IMR-90 (cell line): ENCODE results near the gene KBTBD13. TPM values are rescaled to one million over a fixed set of nuclear protein-coding genes. Genes with fewer than 3 reads are reported as not detected.

Experiments
- ATAC-seq: fragments of 200-7000 bp; cut with Tn5 transposase; 2 replicates; pipeline ENCODE4 v1.9.1; 2020; ENCODE audit warnings: low read depth, mild to moderate bottlenecking, moderate library complexity
- BruUV-seq: library from RNA; stranded (reverse); fragments of 400-500 nt; replicated peaks from 2 replicates; lab custom pipeline; 2021; lab: Mats Ljungman, UMichigan
- CTCF ChIA-PET: fragments of 300-600 bp; formaldehyde crosslinking; extraction: SDS; loops from one replicate; lab custom pipeline; 2021; ENCODE audit warnings: antibody characterized with exemption; lab: Yijun Ruan, JAX
- POLR2A ChIA-PET: fragments of 300-600 bp; sonication (Branson Sonifier 250); formaldehyde crosslinking; loops from one replicate; lab custom pipeline; 2022; ENCODE audit warnings: antibody characterized with exemption; ENCODE audit not compliant: unreplicated experiment; lab: Charles Lee
- DNase-seq: peaks from one replicate; pipeline ENCODE4 v3.0.0; 2013
- H2AFZ ChIP-seq: replicated peaks from 2 replicates; pipeline ENCODE3; 2013; ENCODE audit warnings: low read length, mild to moderate bottlenecking; ENCODE audit not compliant: poor library complexity
- H2AK5ac ChIP-seq: 2 replicates; pipeline ENCODE4 v1.6.1; 2013; ENCODE audit warnings: low read depth, low read length, inconsistent platforms
- H2AK9ac ChIP-seq: replicated peaks from 2 replicates; pipeline ENCODE3; 2013; ENCODE audit warnings: mild to moderate bottlenecking, low read depth, low read length, moderate library complexity; ENCODE audit not compliant: poor library complexity
- H2BK120ac ChIP-seq: 2 replicates; pipeline ENCODE4 v1.6.1; 2013; ENCODE audit warnings: low read depth, low read length, inconsistent platforms
- H2BK15ac ChIP-seq: 3 replicates; pipeline ENCODE4 v1.6.1; 2013; ENCODE audit warnings: low read depth, low read length, inconsistent platforms
- H2BK20ac ChIP-seq: 2 replicates; pipeline ENCODE4 v1.6.1; 2013; ENCODE audit warnings: low read depth, mild to moderate bottlenecking, inconsistent platforms, low read length, moderate library complexity
- H2BK5ac ChIP-seq: 2 replicates; pipeline ENCODE4 v1.6.1; 2013; ENCODE audit warnings: mild to moderate bottlenecking, low read depth, low read length, inconsistent platforms; ENCODE audit not compliant: poor library complexity, severe bottlenecking
- H3K14ac ChIP-seq: replicated peaks from 2 replicates; pipeline ENCODE4 v1.6.1; 2013; ENCODE audit warnings: low read depth, low read length, inconsistent platforms
- H3K18ac ChIP-seq: 2 replicates; pipeline ENCODE4 v1.6.1; 2013; ENCODE audit warnings: low read depth, low read length, control low read depth
- H3K23ac ChIP-seq: 2 replicates; pipeline ENCODE4 v1.6.1; 2013; ENCODE audit warnings: low read depth, low read length, inconsistent platforms
- H3K27ac ChIP-seq: 2 replicates; pipeline ENCODE4 v1.5.1; 2013; ENCODE audit warnings: mild to moderate bottlenecking, control low read depth, low read length; ENCODE audit not compliant: insufficient read depth
- H3K27me3 ChIP-seq: 2 replicates; pipeline ENCODE4 v1.6.1; 2013; ENCODE audit warnings: low read length; ENCODE audit not compliant: control insufficient read depth, insufficient read depth
- H3K36me3 ChIP-seq: 2 replicates; pipeline ENCODE4 v1.6.1; 2013; ENCODE audit warnings: low read length, mixed read lengths; ENCODE audit not compliant: control insufficient read depth, insufficient read depth
- H3K4ac ChIP-seq: 2 replicates; pipeline ENCODE4 v1.6.1; 2013; ENCODE audit warnings: low read depth, low read length, inconsistent platforms
- H3K4me1 ChIP-seq: 2 replicates; pipeline ENCODE4 v1.6.1; 2013; ENCODE audit warnings: low read length, mixed read lengths; ENCODE audit not compliant: control insufficient read depth, insufficient read depth
- H3K4me2 ChIP-seq: 2 replicates; pipeline ENCODE4 v1.6.1; 2013; ENCODE audit warnings: low read depth, mild to moderate bottlenecking, control low read depth, low read length, moderate library complexity
- H3K4me3 ChIP-seq: 2 replicates; pipeline ENCODE4 v1.5.1; 2013; ENCODE audit warnings: low read depth, mild to moderate bottlenecking, control low read depth, low read length, moderate library complexity; ENCODE audit not compliant: insufficient read depth
- H3K56ac ChIP-seq: 2 replicates; pipeline ENCODE4 v1.6.1; 2013; ENCODE audit warnings: low read length, inconsistent platforms; ENCODE audit not compliant: insufficient read depth; ENCODE audit errors: extremely low read depth
- H3K79me1 ChIP-seq, 2 experiments: 2 replicates each; pipeline ENCODE4 v1.6.1; 2013; ENCODE audit warnings: low read length in 2 of 2, inconsistent platforms in 1 of 2, low read depth in 1 of 2
- H3K9ac ChIP-seq: 2 replicates; pipeline ENCODE4 v1.6.1; 2013; ENCODE audit warnings: low read depth, low read length, control low read depth
- H3K9me1 ChIP-seq: 2 replicates; pipeline ENCODE4 v1.6.1; 2013; ENCODE audit warnings: low read length, inconsistent platforms; ENCODE audit not compliant: insufficient read depth
- H3K9me3 ChIP-seq: 2 replicates; pipeline ENCODE4 v1.6.1; 2013; ENCODE audit warnings: low read length; ENCODE audit not compliant: control insufficient read depth, insufficient read depth
- H4K20me1 ChIP-seq: 2 replicates; pipeline ENCODE4 v1.6.1; 2013; ENCODE audit warnings: low read length, inconsistent platforms; ENCODE audit not compliant: insufficient read depth
- H4K5ac ChIP-seq: 2 replicates; pipeline ENCODE4 v1.6.1; 2013; ENCODE audit warnings: mild to moderate bottlenecking, low read depth, low read length, control low read depth
- H4K8ac ChIP-seq, 2 experiments: 2 replicates each; pipeline ENCODE4 v1.6.1; 2013; ENCODE audit warnings: low read depth in 2 of 2, low read length in 2 of 2, control low read depth in 1 of 2, inconsistent platforms in 1 of 2
- H4K91ac ChIP-seq: 2 replicates; pipeline ENCODE4 v1.6.1; 2013; ENCODE audit warnings: low read depth, low read length, inconsistent platforms; ENCODE audit not compliant: insufficient read depth
- BHLHE40 ChIP-seq: fragments of 150-350 bp; IDR thresholded peaks from 2 replicates; pipeline ENCODE4 v1.6.1; 2016; ENCODE audit warnings: mild to moderate bottlenecking, low read depth, low read length
- CEBPB ChIP-seq: IDR thresholded peaks from 2 replicates; pipeline ENCODE4 v1.6.1; 2012; ENCODE audit warnings: low read depth, low read length, improper control_type of control experiment
- CHD1 ChIP-seq: IDR thresholded peaks from 2 replicates; pipeline ENCODE4 v1.6.1; 2012; ENCODE audit warnings: low read depth, low read length, improper control_type of control experiment
- CTCF ChIP-seq: conservative IDR thresholded peaks from 2 replicates; pipeline ENCODE4 v1.5.1; 2012; ENCODE audit warnings: mild to moderate bottlenecking, low read depth, low read length, improper control_type of control experiment
- FOS ChIP-seq: fragments of 150-350 bp; IDR thresholded peaks from 2 replicates; pipeline ENCODE4 v1.6.1; 2016; ENCODE audit warnings: low read depth, low read length
- MAFK ChIP-seq: IDR thresholded peaks from 2 replicates; pipeline ENCODE4 v1.6.1; 2012; ENCODE audit warnings: low read depth, low read length, improper control_type of control experiment
- MAZ ChIP-seq: IDR thresholded peaks from 2 replicates; pipeline ENCODE4 v1.6.1; 2012; ENCODE audit warnings: low read depth, mild to moderate bottlenecking, low read length, improper control_type of control experiment, moderate library complexity, borderline replicate concordance
- MXI1 ChIP-seq: IDR thresholded peaks from 2 replicates; pipeline ENCODE4 v1.6.1; 2012; ENCODE audit warnings: low read depth, mild to moderate bottlenecking, low read length, moderate library complexity, borderline replicate concordance
- NFE2L2 ChIP-seq: fragments of 150-350 bp; IDR thresholded peaks from 2 replicates; pipeline ENCODE4 v1.6.1; 2016; ENCODE audit warnings: low read depth, mild to moderate bottlenecking, low read length
- POLR2A ChIP-seq: IDR thresholded peaks from 2 replicates; pipeline ENCODE4 v1.6.1; 2012; ENCODE audit warnings: mild to moderate bottlenecking, low read depth, low read length
- RAD21 ChIP-seq: IDR thresholded peaks from 2 replicates; pipeline ENCODE4 v1.6.1; 2012; ENCODE audit warnings: low read length, improper control_type of control experiment
- RCOR1 ChIP-seq: IDR thresholded peaks from 2 replicates; pipeline ENCODE4 v1.6.1; 2012; ENCODE audit warnings: mild to moderate bottlenecking, low read length, improper control_type of control experiment; ENCODE audit not compliant: insufficient replicate concordance
- RFX5 ChIP-seq: IDR thresholded peaks from 2 replicates; pipeline ENCODE4 v1.8.0; 2012; ENCODE audit warnings: low read depth, mild to moderate bottlenecking, low read length, moderate library complexity
- SMC3 ChIP-seq: fragments of 150-350 bp; IDR thresholded peaks from 2 replicates; pipeline ENCODE4 v1.6.1; 2016; ENCODE audit warnings: low read depth, mild to moderate bottlenecking, antibody characterized with exemption, low read length, moderate library complexity
- USF2 ChIP-seq: fragments of 150-350 bp; IDR thresholded peaks from 2 replicates; pipeline ENCODE4 v1.6.1; 2017; ENCODE audit warnings: mild to moderate bottlenecking, antibody characterized with exemption, low read length, low read depth
- WGBS, 2 experiments: methylation state at CpG; one replicate each; pipeline versions ENCODE4 v1.1.5 to v1.1.7; 2013; ENCODE audit warnings: missing lambda C conversion rate in 2 of 2; ENCODE audit not compliant: insufficient read length in 1 of 2; ENCODE audit errors: extremely low coverage in 2 of 2; 5-methylcytosine and 5-hydroxymethylcytosine counted together
- dilution Hi-C: fragments of 300-500 bp; cut with HindIII; formaldehyde crosslinking; loops from one replicate; pipeline ENCODE4 v1.14.3; 2018; ENCODE audit warnings: low sequenced_read_pairs; ENCODE audit not compliant: unreplicated experiment
- in situ Hi-C: fragments of 300-500 bp; cut with MboI; formaldehyde crosslinking; loops from 3 replicates; pipeline ENCODE4 v1.14.3; 2019; ENCODE audit warnings: low sequenced_read_pairs, inconsistent platforms, mixed read lengths
- intact Hi-C: fragments of 100-400 bp; cut with micrococcal nuclease; formaldehyde crosslinking; loops from 2 replicates; pipeline ENCODE4 v1.10.0; 2022
- polyA plus RNA-seq, 3 experiments: library from polyadenylated mRNA; depleted of rRNA; stranded (reverse); fragments of >200 nt; gene quantifications; 2 replicates each; pipeline ENCODE4 v1.2.3, GENCODE V29; 2012; ENCODE audit warnings: low replicate concordance in 1 of 3
- total RNA-seq: library from RNA; depleted of rRNA; stranded (reverse); fragments of >200 nt; gene quantifications from 2 replicates; pipeline ENCODE4 v1.2.3, GENCODE V29; 2012

KBTBD13 gene
- total and polyA plus RNA-seq, 2 of the 4 experiments (the other 2 are of a cell fraction), result not detected

GRCh38 chr15:65091946-65092770 is 15.6 kb downstream of the KBTBD13 start:
- no peaks in the 10 kb centered on the region; the same call in 1 of the 2 replicates for H3K27me3 ChIP-seq
- H4K91ac ChIP-seq, result no peak overlapping the region
- no TSS peak for BruUV-seq
- H3K4me3 ChIP-seq, result no peak overlapping the region
- dilution Hi-C loops, result no loop called here
- peaks cover 22% of the 10 kb centered on the region for H3K4me1 ChIP-seq
- intact Hi-C loops, result no loop called here
- POLR2A ChIA-PET, result no interaction called here
- H3K27ac ChIP-seq, result 0 out of 2 replicates have a peak overlapping the region, but pooled peaks have one; percentile 15
- no peak overlapping the region for H2AK5ac ChIP-seq
- H3K9me1 ChIP-seq, result no peaks in the 10 kb centered on the region
- no peak overlapping the region for H2BK120ac ChIP-seq
- H3K18ac ChIP-seq, result no peak overlapping the region
- CTCF ChIA-PET, result interaction anchor here (1.2 kb wide), 1 partner anchor 9 kb away, joined by 4 read pairs; no protein-coding TSS in a partner anchor
- no peak overlapping the region for H3K56ac ChIP-seq
- ATAC-seq (no peak), DNase-seq (no peak)
- no peak overlapping the region for H3K14ac ChIP-seq
- no peak overlapping the region for H4K8ac ChIP-seq
- H2AFZ ChIP-seq, result no peak overlapping the region
- H3K9ac ChIP-seq, result no peak overlapping the region; the same call in 1 of the 2 replicates
- no peak overlapping the region for H3K23ac ChIP-seq
- WGBS, 2 experiments, result 31% methylated on average over 3 of the region's 12 CpGs; no CpG with 5 or more reads in 1 of the 2 experiments
- H2BK20ac ChIP-seq, result no peak overlapping the region
- no peak overlapping the region for H2BK5ac ChIP-seq
- in situ Hi-C loops, result no loop called here
- H3K79me1 ChIP-seq, result no peaks in the 10 kb centered on the region
- H3K4ac ChIP-seq, result no peak overlapping the region
- H2AK9ac ChIP-seq, result no peak overlapping the region
- no peak overlapping the region for H2BK15ac ChIP-seq
- H4K20me1 ChIP-seq, result no peaks in the 10 kb centered on the region
- H3K4me2 ChIP-seq, result no peak overlapping the region
- H3K9me3 ChIP-seq, result no peaks in the 10 kb centered on the region
- 0 out of 2 replicates have a peak, but pooled peaks cover 1% of the 10 kb centered on the region for H3K36me3 ChIP-seq
- peak overlapping the region; percentile 1; the same call in 1 of the 2 replicates for H4K5ac ChIP-seq
- TF ChIP-seq RFX5 (no peak), SMC3 (no peak), FOS (no peak), MAZ (no peak), RCOR1 (no peak), CTCF (no peak), USF2 (no peak), POLR2A (no peak), CHD1 (no peak), MAFK (no peak), CEBPB (no peak), BHLHE40 (no peak), NFE2L2 (no peak), RAD21 (no peak), MXI1 (no peak)
